RWPE1 (cell line): Measurements from ENCODE around the gene EGFR.
A peak's percentile ranks its signal among the peaks of the same experiment; 100 is the strongest.

Source experiments
- CTCF ChIA-PET: fragments of 350-600 bp; sonication (Branson Sonifier 250); formaldehyde crosslinking; extraction: SDS; loops from one replicate; lab custom pipeline; 2021; lab: Yijun Ruan, JAX
- POLR2A ChIA-PET: fragments of 400-600 bp; formaldehyde crosslinking; extraction: SDS; loops from one replicate; lab custom pipeline; 2020; ENCODE audit warnings: antibody characterized with exemption; ENCODE audit not compliant: low non-redundant PET; lab: Yijun Ruan, JAX
- DNase-seq: peaks from one replicate; pipeline ENCODE4 v3.0.0; 2012; ENCODE audit warnings: low spot score
- H3K27ac ChIP-seq: fragments of 450-650 bp; 2 replicates; pipeline ENCODE4 v1.5.1; 2017
- CTCF ChIP-seq: fragments of 450-650 bp; conservative IDR thresholded peaks from 2 replicates; pipeline ENCODE4 v1.5.1; 2017; ENCODE audit warnings: low read depth, mild to moderate bottlenecking

Gene EGFR

GRCh38 chr7:55023841-55024505 lies 5.2 kb downstream of the EGFR start:
- DNase-seq = no peak
- TF ChIP-seq CTCF = no peak
- POLR2A ChIA-PET = no interaction called here
- CTCF ChIA-PET = interaction anchor here (3.0 kb wide), 1 partner anchor 231 kb away, joined by 12 read pairs; no protein-coding TSS in a partner anchor
- H3K27ac ChIP-seq = no peak overlapping the region

- no peak for TF ChIP-seq CTCF
Observed at GRCh38 chr7:55024776-55025175, 6.0 kb downstream of the EGFR start.

GRCh38 chr7:55026086-55026790 lies 7.4 kb downstream of the EGFR start:
- DNase-seq = no peak
- ChIA-PET POLR2A (no interaction called here), CTCF (interaction anchor here (0.6 to 1.2 kb wide), 2 partner anchors 229 to 1835 kb away, joined by 4 read pairs; no protein-coding TSS in a partner anchor)
- no peak for TF ChIP-seq CTCF
- H3K27ac ChIP-seq = peak overlapping the region; percentile 66

More at GRCh38 chr7:55024776-55025175, 6.0 kb downstream of the EGFR start:
- peak overlapping the region; percentile 47 for H3K27ac ChIP-seq
- no peak for DNase-seq
- POLR2A ChIA-PET = no interaction called here
- CTCF ChIA-PET = interaction anchor here (0.6 kb wide), 1 partner anchor 95 kb away, joined by 5 read pairs; no protein-coding TSS in a partner anchor

- CTCF ChIA-PET = interaction anchor here (0.6 to 1.3 kb wide), 2 partner anchors 253 to 1836 kb away, joined by 3 to 4 read pairs; no protein-coding TSS in a partner anchor
- no peak for TF ChIP-seq CTCF
- no peak for DNase-seq
- POLR2A ChIA-PET = interaction anchor here (0.5 kb wide), 1 partner anchor 357 kb away, joined by 4 read pairs; no protein-coding TSS in a partner anchor
- peak overlapping the region; percentile 66 for H3K27ac ChIP-seq
Observed at GRCh38 chr7:55026867-55027490, 8.2 kb downstream of the EGFR start.

GRCh38 chr7:55028011-55028410 lies 9.2 kb downstream of the EGFR start:
- CTCF ChIA-PET = interaction anchor here (1.3 kb wide), 1 partner anchor 254 kb away, joined by 3 read pairs; no protein-coding TSS in a partner anchor
- no peak for TF ChIP-seq CTCF
- POLR2A ChIA-PET = no interaction called here
- no peak for DNase-seq
- no peak overlapping the region for H3K27ac ChIP-seq

GRCh38 chr7:55030314-55030713 lies 11.5 kb downstream of the EGFR start:
- H3K27ac ChIP-seq = 0 out of 2 replicates have a peak overlapping the region, but pooled peaks have one; percentile 54
- ChIA-PET CTCF (interaction anchor here (0.6 to 1.4 kb wide), 3 partner anchors 152 to 306 kb away, joined by 3 to 5 read pairs (median 3); no protein-coding TSS in a partner anchor), POLR2A (no interaction called here)
- DNase-seq = no peak
- no peak for TF ChIP-seq CTCF
